NCI-H526 treated with DMSO at 0.1 percent for 48 hours (cell line): Measurements from ENCODE around the gene MAP2K7.
"Not testable (repeated sequence)": the region's sequence is repeated elsewhere in the genome, so short reads cannot be mapped to it uniquely, and the experiment has no call there.

Experiments used
- DNase-seq: peaks from one replicate; lab custom pipeline; 2025; lab: John Stamatoyannopoulos, UW

Gene MAP2K7

DNA sequence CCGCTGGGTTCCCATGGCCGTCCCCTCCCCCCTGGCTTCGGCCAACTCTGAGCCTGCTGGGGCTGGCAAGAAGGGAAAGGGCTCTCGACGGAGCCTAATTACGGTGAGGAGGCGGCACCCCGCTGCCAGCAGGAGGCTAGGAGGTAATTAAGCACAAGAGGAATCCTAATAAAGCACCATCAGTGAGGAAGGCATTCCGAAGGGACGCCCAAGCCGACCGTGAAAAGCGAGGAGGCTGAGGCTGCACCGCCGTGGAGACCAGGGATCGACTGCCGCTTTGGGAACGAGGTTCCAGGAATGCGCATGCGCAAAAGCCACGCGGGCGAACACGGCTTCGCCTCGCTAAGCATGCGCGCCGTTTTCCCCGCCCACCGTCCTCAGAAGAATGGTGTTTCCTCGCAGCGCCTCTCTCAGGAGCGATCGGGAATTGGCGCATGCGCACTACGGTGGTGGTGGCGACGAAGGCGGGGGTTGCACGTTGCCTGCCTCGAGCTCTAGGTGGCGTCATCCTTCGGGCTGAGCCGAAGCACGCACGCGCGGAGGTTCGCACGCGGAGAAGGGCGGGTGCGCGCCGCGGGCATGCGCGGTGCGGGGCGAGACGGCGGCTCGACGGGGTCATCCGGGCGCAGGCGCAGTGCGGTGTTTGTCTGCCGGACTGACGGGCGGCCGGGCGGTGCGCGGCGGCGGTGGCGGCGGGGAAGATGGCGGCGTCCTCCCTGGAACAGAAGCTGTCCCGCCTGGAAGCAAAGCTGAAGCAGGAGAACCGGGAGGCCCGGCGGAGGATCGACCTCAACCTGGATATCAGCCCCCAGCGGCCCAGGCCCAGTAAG, at the start of gene MAP2K7:
TSS of gene MAP2K7 (plus strand) at position 634 of the 830 bp plus-strand sequence. CDS start at position 702, 68 bp downstream.
- peak; percentile 94 for DNase-seq

DNA sequence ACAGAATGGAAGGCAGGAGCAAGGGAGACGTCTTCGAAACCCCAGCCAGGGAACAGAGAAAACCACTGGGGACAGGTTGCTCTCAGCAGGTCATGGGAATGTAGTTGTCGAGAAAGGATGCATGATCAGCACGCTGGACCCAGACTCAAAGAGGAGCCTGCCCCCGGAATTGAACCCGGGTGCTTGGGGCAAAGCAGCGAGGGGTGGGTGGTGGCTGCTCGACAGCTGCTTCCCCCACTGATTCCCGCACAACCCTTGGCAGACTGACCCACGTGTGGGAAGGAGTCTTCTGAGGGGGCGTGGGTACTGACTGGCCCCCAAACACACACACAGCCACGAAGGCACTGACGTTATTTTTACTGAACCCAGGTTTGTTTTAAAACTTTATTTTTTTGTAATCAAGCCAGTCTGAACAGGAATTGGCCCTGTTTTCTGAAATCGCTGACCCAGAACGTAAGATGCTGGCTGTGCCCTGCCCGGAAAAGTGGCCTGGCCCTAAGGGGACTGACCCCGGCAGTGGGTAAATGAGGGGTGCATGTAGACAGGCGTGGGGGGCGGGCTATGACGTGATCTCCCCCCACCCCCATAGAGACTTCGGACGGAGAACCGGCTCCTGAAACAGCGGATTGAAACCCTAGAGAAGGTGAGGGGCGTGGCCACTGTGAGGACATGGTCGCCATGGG, 48.1 kb upstream of the MAP2K7 start:
- DNase-seq: no peak

DNA sequence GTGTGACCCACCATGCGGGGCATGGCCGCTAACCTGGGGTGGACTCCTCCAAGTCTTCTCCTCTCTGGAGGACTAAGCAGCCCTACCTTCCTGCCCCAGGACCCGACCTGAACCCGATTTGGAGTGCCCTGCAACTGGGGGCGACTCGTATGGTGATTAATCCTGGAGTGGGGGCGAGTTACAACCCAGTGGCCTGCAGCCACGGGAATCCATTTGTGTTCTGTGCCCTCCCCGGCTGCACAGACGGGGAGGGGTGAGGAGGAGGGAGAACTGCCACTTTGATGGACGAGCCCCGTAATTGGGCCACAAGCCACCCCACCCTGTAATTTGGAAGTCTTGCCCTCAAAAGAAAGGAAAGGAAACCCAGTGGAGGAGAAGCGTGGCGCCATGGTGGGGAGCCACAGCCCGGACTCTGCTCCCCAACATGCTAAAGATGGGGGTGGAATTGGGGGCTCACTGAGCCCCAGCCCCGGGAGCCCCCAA, 47.5 kb upstream of the MAP2K7 start:
- DNase-seq: no peak

DNA sequence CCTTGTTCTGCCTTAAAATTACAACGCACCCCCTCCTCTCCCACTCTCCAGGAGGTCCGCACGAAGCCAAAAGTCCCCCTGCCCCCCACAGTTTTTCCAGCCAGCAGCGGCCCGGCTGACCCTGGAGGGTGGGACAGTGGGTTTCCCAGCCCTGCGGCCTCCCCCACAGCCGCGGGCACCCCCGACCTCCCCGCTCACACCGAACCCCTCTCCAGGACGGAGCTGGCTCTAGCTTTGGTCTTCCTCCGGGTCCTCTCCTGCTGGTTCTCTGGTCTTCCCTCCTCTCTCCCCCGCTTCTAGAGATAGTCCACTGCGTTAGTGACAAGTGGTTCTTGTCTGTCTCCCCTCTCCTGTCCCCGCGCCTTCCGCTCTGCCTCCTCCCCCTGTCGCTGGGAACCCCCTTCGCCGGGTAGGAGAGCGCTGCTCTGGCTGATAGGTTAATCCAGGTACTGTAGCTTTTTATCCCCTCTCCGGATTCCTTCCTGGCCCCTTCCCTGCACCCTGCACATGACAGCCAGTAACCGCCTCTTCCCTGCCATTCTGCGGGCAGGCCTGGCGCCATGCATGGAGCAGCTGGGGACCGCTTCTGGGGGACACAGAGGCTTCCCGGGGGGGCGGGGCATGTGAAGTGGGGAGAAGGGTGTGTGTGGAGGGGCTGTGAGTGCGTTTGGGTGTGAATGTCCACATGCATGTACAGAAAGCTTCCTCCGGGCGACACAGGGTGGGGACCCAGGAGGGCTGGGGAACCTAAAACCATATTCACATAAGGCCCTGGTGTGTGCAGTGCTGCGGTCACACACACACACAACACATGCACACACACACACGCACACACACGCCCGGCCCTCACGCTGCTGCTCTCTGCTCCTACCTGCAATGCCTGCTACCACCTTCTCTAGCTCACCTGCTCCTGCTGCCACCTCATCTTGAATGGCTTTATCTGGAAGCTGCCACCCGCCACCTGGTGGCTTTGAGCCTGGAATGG, 46.7 kb upstream of the MAP2K7 start:
- DNase-seq: no peak

DNA sequence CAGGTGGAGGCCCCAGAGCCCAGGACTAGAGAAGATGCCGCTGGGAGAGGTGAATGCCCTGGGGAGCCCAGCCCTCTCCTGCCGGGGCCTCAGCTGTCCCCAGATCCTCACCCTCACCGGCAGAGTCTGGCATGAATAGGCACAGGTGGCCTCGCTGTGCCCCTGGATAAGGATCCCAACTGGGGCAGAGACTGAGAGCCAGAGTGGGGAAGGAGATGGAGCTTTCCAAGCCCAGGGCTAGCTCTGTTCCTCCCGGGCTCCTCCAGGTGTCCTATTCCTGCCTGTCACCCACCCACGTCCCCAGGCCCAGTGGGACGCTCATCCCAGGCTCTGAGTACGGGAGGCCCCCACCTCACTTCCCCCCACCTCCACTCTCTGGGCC, 46.0 kb upstream of the MAP2K7 start:
- no peak for DNase-seq

DNA sequence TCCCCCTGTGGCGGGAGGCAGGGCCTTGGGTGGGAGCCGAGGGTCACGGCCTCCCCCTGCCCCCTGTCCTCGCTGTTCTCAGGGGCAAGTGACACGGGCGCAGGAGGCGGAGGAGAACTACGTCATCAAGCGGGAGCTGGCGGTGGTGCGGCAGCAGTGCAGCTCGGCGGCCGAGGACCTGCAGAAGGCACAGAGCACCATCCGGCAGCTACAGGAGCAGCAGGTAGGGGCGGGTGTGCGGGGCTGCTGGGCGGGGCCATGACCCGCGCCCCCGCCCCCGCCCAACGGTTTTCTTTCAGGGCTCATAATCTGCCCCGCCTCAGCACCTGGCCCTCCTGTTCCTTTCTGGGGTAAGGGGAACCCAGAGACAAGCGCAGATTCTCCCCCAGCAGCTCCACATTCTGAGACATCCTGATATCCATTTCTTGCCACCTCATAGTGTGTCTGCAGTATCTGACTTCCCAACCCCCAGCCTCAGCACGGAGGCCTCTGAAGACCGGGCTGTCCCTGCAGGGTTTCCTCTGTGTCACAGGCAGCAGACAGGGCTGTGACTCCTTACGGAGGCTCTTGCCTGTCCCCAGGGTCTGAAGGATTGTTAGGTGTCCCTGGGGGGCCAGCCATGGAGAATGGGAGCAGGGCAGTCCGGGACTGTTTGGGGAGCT, 45.4 kb upstream of the MAP2K7 start:
- DNase-seq: no peak

DNA sequence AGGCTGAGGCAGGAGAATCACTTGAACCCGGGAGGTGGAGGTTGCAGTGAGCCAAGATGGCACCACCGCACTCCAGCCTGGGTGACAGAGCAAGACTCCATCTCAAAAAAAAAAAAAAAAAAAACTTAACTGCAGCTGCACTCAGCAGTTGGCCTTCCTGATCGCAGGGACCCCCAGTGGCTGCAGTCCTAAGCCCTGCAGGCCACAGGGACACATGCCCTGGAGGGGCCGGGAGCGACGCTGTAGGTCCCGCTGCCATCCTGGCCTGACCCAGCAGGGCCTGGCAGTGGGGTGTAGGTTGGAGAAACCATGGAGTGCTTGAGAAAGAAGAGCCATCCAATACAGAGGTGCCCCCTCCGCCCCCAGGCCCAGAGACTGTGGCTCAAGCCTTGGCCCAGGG, 44.6 kb upstream of the MAP2K7 start:
- DNase-seq: not testable (repeated sequence)

DNA sequence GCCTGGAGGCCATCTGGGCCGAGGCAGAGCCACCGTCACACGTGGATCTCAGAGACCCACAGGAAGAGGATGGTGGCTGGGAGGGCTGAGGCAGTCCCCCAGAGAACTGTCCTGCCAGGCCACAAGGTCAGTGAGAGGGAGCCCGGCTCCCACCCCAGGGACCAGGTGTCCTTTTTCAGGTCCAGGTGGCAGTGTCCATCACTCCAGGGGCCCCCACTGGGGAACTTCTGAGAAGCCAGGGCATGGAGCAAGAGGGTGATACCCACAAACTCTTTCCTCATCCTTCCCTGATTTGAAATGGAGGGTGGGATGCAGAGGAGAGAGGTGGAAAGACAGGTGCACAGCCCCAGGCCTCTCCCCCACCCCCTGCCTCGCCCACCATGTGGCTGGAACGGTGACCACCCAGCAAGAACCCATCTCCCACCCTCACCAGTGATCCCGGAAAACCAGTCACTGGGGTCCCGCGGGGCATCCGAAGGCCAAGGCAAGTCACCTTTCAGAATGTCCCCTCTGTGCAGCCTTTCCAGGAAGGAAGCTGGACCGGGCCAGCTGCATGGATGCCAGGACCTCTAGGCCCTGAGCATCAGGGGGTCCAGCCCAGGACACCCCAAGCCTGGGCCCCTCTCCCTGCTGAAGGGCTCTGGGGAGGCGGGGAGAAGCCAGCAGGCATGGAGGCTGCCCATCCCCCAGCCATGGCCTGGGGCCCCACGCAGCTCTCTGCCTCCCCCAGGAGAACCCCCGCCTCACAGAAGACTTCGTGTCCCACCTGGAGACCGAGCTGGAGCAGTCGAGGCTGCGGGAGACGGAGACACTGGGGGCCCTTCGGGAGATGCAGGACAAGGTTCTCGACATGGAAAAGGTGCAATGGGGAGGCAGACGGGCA, 43.6 kb upstream of the MAP2K7 start:
- no peak for DNase-seq

DNA sequence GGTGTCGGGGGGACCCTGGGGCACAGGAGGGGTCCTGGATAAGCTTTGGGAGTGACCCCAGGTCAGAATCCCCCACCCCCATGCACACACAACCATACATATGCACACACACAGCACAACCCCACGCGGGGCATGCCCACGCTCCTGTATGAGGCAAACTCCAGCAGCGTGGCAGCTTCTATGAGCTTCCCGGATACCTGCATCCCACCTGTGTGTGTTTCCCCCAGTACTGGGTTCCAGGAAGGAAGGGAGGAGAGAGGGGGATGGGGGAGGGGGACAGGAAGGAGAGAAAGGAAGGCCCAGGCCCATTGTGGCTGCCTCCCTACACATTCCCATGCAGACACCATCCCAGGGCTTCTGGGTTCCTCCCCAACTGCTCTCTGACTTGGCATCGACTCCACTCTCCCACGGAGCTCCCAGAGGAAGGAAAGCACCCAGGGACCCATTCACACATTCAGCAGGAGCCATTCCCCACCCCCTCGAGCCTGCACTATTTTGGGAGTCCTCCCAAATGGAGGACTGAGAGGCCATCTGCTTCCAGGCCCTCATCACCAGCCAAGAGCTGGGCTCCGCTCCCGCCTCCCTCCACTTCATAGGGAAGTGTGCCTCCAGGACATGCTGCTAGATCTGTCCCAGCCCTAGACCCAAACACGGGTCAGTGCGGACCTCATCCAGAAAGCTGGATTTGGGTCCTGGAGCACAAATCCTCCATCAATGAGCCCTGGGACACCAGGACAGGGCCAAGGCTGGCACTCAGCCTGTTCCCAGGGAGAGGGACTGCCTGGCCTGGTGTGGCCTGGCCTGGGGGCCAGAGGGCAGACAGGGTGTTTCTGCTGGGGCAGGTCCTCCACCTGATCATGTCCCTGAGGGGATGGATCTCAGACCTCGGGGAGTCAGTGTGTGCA, 42.7 kb upstream of the MAP2K7 start:
- DNase-seq: no peak

DNA sequence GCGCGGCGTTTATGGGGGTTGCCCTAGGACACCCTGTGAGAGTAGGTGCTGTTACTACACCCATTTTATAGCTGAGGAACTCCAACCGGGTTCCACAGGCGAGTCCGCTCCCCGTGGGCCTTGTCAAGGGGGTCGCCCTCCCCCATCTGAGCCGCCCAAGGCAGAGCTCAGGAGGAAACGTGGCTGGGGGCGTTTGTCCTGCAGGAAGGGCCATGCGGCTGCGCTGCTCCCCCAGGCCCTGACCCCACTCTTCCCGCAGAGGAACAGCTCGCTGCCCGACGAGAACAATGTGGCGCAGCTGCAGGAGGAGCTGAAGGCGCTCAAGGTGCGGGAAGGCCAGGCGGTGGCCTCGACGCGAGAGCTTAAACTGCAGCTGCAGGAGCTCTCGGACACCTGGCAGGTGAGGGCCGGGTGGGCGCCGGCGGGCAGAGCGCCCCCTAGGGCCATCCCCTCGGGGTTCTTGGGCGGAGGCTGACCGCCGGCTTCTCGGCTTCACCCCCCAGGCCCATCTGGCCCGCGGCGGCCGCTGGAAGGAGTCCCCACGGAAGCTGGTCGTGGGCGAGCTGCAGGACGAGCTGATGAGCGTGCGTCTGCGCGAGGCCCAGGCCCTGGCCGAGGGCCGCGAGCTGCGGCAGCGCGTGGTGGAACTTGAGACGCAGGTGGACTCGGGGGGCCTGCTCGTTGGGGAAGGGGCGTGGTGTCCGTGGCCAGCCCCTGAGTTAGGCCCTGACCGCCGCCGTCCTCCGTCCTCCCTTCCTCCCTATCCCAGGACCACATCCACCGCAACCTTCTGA, 41.9 kb upstream of the MAP2K7 start:
- no peak for DNase-seq

DNA sequence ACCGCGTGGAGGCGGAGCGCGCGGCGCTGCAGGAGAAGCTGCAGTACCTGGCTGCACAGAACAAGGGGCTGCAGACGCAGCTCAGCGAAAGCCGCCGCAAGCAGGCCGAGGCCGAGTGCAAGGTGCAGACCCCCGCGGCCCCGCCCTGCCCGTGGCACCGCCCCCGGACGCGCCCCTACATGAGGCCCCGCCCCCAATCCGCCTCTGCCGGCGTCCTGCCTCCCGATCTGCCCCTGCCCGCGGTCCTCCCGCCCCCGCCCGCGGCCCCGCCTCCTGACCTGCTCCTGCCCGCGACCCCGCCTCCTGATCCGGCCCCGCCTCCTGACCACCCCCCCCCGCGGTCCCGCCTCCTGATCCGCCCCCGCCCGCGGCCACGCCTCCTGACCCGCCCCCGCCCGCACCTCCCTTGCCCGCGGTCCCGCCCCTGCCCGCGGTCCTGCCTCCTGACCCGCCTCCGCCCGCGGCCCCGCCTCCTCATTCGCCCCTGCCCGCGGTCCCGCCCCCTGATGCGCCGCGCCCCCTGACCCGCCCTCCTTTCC, 41.2 kb upstream of the MAP2K7 start:
- peak; percentile 12 for DNase-seq

DNA sequence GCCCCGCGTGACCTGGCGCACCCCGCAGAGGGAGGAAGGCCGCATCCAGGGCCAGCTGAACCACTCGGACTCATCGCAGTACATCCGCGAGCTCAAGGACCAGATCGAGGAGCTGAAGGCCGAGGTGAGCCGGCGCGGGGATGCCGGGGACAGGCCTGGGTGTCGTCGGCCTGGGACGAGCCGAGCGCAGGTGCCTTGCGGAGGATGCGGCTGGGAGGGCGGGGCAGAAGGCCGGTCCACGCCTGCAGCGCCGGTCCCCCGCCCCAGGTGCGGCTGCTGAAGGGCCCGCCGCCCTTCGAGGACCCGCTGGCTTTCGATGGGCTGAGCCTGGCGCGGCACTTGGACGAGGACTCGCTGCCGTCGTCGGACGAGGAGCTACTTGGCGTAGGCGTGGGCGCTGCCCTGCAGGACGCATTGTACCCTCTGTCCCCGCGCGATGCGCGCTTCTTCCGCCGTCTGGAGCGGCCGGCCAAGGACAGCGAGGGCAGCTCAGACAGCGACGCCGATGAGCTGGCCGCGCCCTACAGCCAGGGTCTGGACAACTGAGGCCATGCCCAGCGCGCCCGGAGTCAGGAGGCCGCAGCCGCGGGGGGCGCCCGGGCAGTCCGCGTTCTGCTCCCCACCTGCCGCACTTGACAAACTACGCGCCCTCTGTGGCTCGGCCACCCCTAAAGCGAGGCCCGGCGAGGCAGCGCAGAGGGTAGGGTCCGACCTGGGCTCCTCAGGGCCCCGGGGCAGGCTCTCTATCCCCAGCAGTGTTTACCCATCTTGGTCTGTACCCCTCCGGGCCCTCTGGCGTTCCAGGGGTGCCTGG, 40.3 kb upstream of the MAP2K7 start:
- DNase-seq: no peak

DNA sequence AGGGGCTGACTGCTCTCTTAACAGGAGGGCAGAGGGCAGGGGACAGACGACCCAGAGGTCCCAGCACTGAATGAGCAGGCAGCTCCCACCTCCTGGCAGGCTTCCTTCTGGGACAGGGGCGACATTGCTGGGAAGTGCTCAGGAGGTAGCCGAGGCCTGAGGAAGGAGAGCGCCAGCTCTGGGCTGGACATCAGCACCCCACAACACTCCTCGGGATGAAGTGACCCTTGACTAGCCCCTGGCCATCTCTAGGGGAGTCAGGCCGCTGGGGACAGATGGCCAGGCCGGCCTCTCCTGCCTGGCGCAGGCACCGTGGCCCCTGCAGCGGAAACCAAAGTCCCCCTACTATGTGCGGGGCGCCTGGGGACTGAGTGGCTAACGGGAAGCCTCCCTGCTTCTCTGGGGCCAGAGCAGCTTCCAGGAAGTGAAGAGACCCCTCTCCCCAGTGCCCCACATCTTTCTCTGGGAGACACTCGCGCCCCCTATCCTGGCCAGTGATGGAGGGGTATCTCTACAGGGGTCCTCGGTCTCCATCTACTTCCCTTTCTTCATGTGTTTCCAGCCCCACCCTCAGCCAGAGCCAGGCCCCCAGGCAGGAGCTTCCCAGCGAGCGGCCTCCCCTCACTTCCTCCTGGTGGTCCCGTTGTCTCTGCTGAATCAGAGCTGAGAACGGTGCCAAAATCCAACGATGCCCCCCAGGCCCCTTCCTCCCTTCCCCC, 39.5 kb upstream of the MAP2K7 start:
- no peak for DNase-seq

DNA sequence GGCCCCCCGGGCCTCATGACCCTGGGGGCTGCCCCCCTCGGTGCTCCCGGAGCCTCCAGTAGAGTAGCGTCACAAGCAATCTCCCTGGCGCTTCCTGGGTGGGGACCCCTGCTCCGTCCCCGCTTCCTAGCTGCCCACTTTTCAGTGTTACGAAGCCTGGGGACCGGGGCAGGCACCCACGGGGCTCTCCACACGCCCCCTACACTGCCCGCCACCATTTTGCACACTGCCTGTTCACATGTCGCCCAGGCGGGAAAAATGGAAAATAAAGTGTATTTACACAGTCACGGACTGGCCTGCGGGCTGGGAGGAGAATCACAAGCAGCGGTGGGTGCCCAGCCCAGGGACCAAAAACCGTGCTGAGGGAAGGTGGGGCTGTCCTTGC, 39.0 kb upstream of the MAP2K7 start:
- DNase-seq: no peak

DNA sequence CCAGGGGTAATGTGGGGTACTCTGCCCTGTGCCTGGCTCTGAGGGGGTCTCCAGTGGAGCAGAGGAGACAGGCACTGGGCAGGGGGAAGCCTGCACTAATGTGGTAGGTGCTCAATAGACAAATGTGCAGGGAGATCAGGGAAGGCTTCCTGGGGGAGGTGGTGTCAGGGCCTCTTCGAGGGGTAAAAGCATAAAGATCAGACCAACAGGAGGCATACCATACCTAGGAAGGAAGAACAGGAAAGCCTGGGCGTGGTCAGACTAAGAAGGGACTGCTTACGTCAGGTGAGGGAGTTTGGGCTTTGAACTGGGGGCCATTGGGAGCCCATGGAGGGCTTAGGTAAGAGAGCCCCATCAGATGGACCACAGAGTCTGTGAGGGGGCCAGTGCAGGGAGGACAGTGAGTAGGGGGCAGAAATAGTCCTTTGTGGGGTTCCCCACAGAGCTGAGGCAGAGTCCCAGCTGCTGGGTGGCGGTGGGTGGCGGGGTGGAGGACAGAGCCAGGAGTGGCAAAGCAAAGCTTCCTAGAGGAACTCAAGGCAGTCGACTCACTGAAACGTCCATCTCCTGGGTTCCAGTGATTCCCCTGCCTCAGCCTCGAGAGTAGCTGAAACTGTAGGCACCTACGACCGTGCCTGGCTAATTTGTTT, 38.3 kb upstream of the MAP2K7 start:
- DNase-seq: no peak

DNA sequence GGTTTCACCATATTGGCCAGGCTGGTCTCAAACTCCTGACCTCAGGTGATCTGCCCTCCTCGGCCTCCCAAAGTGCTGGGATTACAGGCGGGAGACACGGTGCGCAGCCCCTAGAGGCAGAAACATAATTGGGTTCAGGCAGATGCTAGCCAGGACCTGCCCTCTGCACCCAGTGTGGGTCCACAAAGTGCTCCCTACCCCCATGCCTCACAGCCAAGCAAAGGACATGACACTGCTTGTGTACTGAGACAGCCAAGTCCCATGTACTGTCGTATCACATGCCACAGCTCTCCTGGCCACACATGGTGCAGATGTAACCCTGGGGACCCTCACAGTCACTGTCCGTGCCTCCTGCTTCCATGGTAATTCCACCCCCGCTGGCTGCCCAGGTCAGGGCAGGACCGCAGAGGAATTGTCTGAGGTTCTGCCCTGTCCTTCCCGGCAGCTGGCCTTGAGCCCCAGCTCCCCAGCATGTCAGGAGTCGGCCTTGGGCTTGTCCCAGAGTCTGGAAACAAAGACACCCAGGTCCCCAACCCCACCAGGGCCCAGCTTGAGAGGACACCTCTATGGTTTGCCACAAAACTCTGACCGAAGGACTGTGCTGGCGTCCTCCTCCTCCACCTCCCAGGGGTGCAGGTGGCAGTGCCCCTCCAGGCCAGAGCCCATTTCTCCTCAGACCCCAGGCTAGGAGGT, 37.1 kb upstream of the MAP2K7 start:
- no peak for DNase-seq
